ENCODE data around the gene RCC1.
A peak's percentile ranks its signal among the peaks of the same experiment; 100 is the strongest.
"Not testable (repeated sequence)": the region's sequence is repeated elsewhere in the genome, so short reads cannot be mapped to it uniquely, and the experiment has no call there.

The RCC1 gene

GRCh38 chr1:28581531-28582247, 75.8 kb downstream of the RCC1 start:
- H3K9me2 ChIP-seq (replicated peaks; ENCODE audit: control insufficient read depth, low read length): no peaks in the 10 kb centered on the region
- peaks cover 48% of the 10 kb centered on the region for H3K4me1 ChIP-seq (ENCODE audit: control insufficient read depth, low read length)
- peak overlapping the region; percentile 96 for H3K27ac ChIP-seq (ENCODE audit: low read depth, low read length)
- H3K4me2 ChIP-seq (ENCODE audit: low read length): peak overlapping the region; percentile 84
- H3K36me3 ChIP-seq (ENCODE audit: control insufficient read depth, low read length): peaks cover 53% of the 10 kb centered on the region
- H3K9me3 ChIP-seq (ENCODE audit: control insufficient read depth, insufficient read depth, low read length): no peaks in the 10 kb centered on the region
- H4K20me1 ChIP-seq (ENCODE audit: control insufficient read depth, insufficient read depth, low read depth, low read length): peaks cover 18% of the 10 kb centered on the region
- H3F3A ChIP-seq (ENCODE audit: control insufficient read depth, insufficient read depth): peaks cover 57% of the 10 kb centered on the region
- H3K79me2 ChIP-seq (ENCODE audit: control insufficient read depth, low read length): peaks cover 34% of the 10 kb centered on the region
- TF ChIP-seq CTCF (IDR thresholded peaks at IDR 0.05; ENCODE audit: low read depth, low read length, poor library complexity, severe bottlenecking): no peak
- no peak for TF ChIP-seq EZH2phosphoT487 (IDR thresholded peaks at IDR 0.05; ENCODE audit: borderline replicate concordance, low read length)
- H3K27me3 ChIP-seq (ENCODE audit: control insufficient read depth, low read length): no peaks in the 10 kb centered on the region
- H3K4me3 ChIP-seq (ENCODE audit: low read length): peak overlapping the region; percentile 97

GRCh38 chr1:28582248-28582615, 76.4 kb downstream of the RCC1 start:
- peaks cover 34% of the 10 kb centered on the region for H3K79me2 ChIP-seq (ENCODE audit: control insufficient read depth, low read length)
- no peaks in the 10 kb centered on the region for H3K9me3 ChIP-seq (ENCODE audit: control insufficient read depth, insufficient read depth, low read length)
- H3K27ac ChIP-seq (ENCODE audit: low read depth, low read length): peak overlapping the region; percentile 96
- peaks cover 54% of the 10 kb centered on the region for H3K4me1 ChIP-seq (ENCODE audit: control insufficient read depth, low read length)
- TF ChIP-seq CTCF (IDR thresholded peaks at IDR 0.05; ENCODE audit: low read depth, low read length, poor library complexity, severe bottlenecking): no peak
- no peak for TF ChIP-seq EZH2phosphoT487 (IDR thresholded peaks at IDR 0.05; ENCODE audit: borderline replicate concordance, low read length)
- H3K9me2 ChIP-seq (replicated peaks; ENCODE audit: control insufficient read depth, low read length): no peaks in the 10 kb centered on the region
- peaks cover 47% of the 10 kb centered on the region for H3K36me3 ChIP-seq (ENCODE audit: control insufficient read depth, low read length)
- peak overlapping the region; percentile 97 for H3K4me3 ChIP-seq (ENCODE audit: low read length)
- H3K27me3 ChIP-seq (ENCODE audit: control insufficient read depth, low read length): no peaks in the 10 kb centered on the region
- H4K20me1 ChIP-seq (ENCODE audit: control insufficient read depth, insufficient read depth, low read depth, low read length): peaks cover 18% of the 10 kb centered on the region
- H3F3A ChIP-seq (ENCODE audit: control insufficient read depth, insufficient read depth): peaks cover 51% of the 10 kb centered on the region
- H3K4me2 ChIP-seq (ENCODE audit: low read length): peak overlapping the region; percentile 84

- not testable (repeated sequence) for H3K9me2 ChIP-seq (replicated peaks; ENCODE audit: control insufficient read depth, low read length); H3K27me3 ChIP-seq (ENCODE audit: control insufficient read depth, low read length); H3F3A ChIP-seq (ENCODE audit: control insufficient read depth, insufficient read depth); H4K20me1 ChIP-seq (ENCODE audit: control insufficient read depth, insufficient read depth, low read depth, low read length); H3K79me2 ChIP-seq (ENCODE audit: control insufficient read depth, low read length); H3K9me3 ChIP-seq (ENCODE audit: control insufficient read depth, insufficient read depth, low read length); H3K36me3 ChIP-seq (ENCODE audit: control insufficient read depth, low read length)
- Histone ChIP-seq H3K27ac (ENCODE audit: low read depth, low read length) (peak overlapping the region; percentile 29; the same call in 1 of the 2 replicates), H3K4me2 (ENCODE audit: low read length) (peak overlapping the region; percentile 45), H3K4me1 (ENCODE audit: control insufficient read depth, low read length) (peaks cover 36% of the 10 kb centered on the region), H3K4me3 (ENCODE audit: low read length) (0 out of 2 replicates have a peak overlapping the region, but pooled peaks have one; percentile 7)
Observed at GRCh38 chr1:28586585-28587391, 80.9 kb downstream of the RCC1 start.

Data from DOHH2 (cell line).